SK-N-SH treated with all-trans-retinoic acid at 6 μM for 48 hours (cell line): ENCODE results near the gene INSL6.

Source experiments
- ARNTL ChIP-seq: fragments of 450-650 bp; formaldehyde crosslinking; IDR thresholded peaks from 2 replicates; pipeline ENCODE4 v1.5.0; 2020; ENCODE audit warnings: low read depth, mild to moderate bottlenecking, moderate library complexity, borderline replicate concordance
- ESRRG ChIP-seq: fragments of 250-450 bp; sonication (Bioruptor Pico); IDR thresholded peaks from 2 replicates; pipeline ENCODE4 v1.6.1; 2021; ENCODE audit warnings: mild to moderate bottlenecking
- POU6F1 ChIP-seq: fragments of 250-450 bp; sonication (Bioruptor Pico); IDR thresholded peaks from 2 replicates; pipeline ENCODE4 v1.8.0; 2021; ENCODE audit warnings: low read depth, mild to moderate bottlenecking, moderate library complexity, borderline replicate concordance
- TOX ChIP-seq: fragments of 250-450 bp; sonication (Bioruptor Pico); IDR thresholded peaks from 2 replicates; pipeline ENCODE4 v1.8.0; 2021; ENCODE audit warnings: mild to moderate bottlenecking, moderate library complexity, borderline replicate concordance
- ZNF565 ChIP-seq: fragments of 450-650 bp; formaldehyde crosslinking; conservative IDR thresholded peaks from 2 replicates; pipeline ENCODE4 v1.5.0; 2020; ENCODE audit warnings: low read depth, mild to moderate bottlenecking, moderate library complexity
- ZNF70 ChIP-seq: fragments of 450-650 bp; formaldehyde crosslinking; IDR thresholded peaks from 2 replicates; pipeline ENCODE4 v1.5.0; 2020; ENCODE audit warnings: mild to moderate bottlenecking, moderate library complexity
- TF ChIP-seq, protein P1 (sequence below): fragments of 250-450 bp; sonication (Bioruptor Pico); IDR thresholded peaks from 2 replicates; pipeline ENCODE4 v1.8.0; 2020; ENCODE audit warnings: mild to moderate bottlenecking, moderate library complexity, borderline replicate concordance

DNA sequence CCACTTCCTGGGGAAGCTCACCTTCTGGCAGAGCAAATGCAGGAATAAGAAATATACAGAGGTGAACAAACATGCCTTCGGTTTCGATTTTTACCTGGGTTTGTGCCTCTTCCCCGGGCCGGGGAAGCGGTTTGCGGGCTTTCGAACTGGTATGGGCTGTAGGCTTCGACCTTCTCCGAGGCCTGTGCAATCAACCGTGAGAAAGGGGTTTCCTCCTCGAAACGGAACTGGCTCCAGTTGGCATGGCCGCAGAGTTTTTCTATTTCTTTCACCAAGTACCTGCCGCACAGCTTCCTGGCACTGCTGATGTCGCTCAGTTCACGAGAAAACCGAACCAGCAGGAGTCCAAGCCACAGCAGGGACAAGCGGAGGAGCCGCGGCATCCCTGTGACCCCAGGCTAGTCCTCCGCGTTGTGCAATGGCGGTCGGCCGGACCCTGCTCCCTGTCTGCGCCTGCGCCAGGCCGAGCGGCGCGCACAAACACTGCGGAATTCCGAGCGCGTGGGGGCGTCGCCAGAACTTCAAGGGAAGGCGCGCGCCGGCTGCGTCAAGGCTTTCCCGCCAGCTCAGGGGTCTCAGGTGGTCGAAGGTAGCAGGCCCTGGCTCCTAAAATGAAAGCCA, at the start of gene INSL6:
- TF ChIP-seq TOX (CRISPR knock-in tag) (no peak), ZNF565 (CRISPR knock-in tag) (no peak), ZNF70 (no peak), POU6F1 (CRISPR knock-in tag) (no peak), ESRRG (CRISPR knock-in tag) (no peak), ARNTL (CRISPR knock-in tag) (no peak)
- TF ChIP-seq, protein P1, sequence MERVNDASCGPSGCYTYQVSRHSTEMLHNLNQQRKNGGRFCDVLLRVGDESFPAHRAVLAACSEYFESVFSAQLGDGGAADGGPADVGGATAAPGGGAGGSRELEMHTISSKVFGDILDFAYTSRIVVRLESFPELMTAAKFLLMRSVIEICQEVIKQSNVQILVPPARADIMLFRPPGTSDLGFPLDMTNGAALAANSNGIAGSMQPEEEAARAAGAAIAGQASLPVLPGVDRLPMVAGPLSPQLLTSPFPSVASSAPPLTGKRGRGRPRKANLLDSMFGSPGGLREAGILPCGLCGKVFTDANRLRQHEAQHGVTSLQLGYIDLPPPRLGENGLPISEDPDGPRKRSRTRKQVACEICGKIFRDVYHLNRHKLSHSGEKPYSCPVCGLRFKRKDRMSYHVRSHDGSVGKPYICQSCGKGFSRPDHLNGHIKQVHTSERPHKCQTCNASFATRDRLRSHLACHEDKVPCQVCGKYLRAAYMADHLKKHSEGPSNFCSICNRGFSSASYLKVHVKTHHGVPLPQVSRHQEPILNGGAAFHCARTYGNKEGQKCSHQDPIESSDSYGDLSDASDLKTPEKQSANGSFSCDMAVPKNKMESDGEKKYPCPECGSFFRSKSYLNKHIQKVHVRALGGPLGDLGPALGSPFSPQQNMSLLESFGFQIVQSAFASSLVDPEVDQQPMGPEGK (CRISPR knock-in tag): no peak
